Limb (tissue), 2 donors: Measurements from ENCODE around the gene AQP12A.
"Not testable (repeated sequence)": the region's sequence is repeated elsewhere in the genome, so short reads cannot be mapped to it uniquely, and the experiment has no call there.

Source experiments
- DNase-seq, 2 donors: peaks; one replicate each; pipeline ENCODE4 v3.0.0-alpha.2; 2016; ENCODE audit errors: extremely low spot score in 2 of 2

The AQP12A gene

DNA sequence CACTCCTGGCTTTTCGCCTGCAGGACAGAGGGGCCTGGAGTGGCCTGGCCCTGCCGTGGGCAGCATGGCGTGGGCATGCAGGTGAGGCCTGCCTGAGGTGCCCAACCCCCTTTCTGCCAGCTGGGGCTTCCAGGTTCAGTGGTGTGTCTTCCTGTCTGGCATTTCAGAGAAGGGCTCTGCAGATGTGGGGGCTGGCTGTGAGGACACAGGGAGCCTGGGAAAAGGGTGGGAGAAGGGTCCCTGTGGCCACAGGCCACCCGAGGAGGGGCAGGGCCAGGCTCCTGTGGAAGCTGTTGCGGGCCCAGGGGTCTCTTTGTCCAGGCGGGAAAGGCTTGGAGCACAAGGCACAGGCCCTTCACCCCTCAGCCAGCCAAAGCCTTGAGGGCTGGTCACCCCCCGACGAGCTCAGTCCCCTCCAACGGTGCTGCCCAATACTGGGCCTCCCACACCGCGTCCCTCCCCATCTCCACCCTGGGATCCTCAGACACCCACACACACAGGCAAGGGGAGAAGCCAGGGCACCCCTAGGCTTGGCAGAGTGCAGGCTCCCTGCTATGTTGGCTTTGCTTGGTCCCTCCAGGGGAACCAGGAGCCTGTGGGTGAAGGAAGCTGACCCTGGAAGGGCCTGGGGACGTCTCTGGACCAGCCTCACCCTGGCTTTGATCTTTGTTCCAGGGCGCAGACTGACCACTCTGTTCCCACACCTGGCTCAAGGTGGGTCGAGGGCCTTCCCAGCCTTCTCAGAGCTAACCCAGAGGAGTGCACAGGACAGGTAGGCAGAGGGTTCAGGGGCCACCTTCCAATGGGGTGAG lies 3.7 kb upstream of the AQP12A start:
- no peak for DNase-seq

DNA sequence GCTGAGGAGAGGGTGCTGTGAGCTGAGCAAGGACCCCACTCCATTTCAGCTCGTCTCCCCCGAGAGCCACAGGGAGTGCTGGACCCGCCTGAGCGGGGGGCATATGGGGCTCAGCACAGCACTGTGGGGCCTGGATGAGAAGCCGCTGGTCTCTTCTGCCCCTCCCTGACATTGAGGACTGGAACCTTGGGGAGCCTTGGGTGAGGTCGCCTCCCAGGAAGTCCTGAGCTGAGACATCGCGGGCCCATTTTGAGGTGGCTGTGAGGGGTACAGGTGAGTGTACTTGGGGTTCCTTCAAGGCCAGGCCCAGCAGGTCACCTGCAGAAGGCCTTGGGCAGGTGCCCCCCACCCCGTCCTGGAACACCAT lies 3.1 kb upstream of the AQP12A start:
- no peak for DNase-seq

DNA sequence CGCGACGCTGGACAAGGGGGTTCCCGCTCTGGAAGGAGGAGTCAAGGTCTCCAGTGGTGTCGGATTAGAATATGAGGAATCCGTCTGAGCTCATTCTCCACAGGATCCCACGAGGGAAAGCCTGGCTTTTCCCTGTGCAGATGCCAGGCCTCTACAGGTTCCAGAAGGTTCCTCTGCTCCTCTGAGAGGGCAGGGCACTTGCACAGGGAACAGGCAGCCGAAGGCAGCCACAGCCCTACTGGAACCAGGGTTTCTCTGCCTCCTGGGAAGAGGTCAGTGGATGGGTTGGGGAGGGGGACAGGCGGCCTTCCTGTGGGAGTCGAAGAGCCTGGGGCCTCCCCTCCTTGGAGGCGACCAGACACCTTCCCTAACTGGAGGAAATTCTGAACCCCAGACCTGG lies 1.7 kb upstream of the AQP12A start:
- peak in 1 of 2 donors; percentile 12 for DNase-seq

DNA sequence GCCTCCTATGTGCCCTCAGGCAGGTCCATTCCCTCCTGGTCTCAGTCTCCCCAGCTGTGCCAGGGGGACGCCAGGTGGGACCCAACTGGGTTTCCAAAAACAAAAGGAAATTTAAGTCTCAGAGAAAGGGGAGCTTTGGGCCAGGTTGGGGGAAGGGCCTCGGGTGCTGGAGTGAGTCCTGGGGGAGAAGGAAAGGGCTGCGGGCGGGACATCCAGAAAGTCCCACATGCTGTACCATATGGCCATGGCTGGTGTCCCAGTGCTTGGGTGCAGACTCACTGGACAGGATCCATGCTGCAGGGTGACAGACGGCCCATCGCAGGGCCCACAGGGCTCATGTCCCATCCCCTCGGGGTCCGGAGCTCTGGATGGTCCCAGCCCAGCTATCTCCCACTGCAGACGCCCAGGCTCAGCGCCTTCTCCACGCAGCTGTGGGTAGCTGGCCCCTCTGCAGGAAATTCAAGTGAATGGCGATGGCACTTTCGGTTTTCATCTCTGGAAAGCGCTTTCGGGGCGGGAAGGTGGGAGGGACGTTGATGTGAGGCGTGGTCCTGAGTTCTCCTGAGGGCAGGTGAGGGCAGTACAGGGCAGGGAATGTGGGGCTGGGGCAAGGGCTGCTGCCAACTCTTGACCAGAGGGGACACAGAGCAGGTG lies 1.1 kb upstream of the AQP12A start:
- DNase-seq, result peak in 1 of 2 donors; percentile 16

DNA sequence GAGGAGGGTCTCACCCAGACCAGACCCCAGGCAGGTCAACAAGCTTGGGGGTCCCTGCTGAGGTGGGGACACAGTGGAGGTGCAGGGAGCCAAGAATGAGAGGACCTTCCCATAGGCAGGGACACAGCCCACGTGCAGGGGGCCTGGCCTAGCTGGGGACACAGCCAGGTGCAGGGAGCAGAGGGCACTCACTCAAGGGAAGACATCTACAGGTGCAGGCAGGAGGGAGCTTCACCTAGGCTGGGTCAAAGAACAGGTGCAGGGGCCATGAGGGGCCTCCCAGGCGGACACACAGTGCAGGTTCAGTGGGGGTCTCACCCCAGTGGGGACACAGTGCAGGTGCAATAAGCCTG lies 615 bp upstream of the AQP12A start:
- DNase-seq, result not testable (repeated sequence)

DNA sequence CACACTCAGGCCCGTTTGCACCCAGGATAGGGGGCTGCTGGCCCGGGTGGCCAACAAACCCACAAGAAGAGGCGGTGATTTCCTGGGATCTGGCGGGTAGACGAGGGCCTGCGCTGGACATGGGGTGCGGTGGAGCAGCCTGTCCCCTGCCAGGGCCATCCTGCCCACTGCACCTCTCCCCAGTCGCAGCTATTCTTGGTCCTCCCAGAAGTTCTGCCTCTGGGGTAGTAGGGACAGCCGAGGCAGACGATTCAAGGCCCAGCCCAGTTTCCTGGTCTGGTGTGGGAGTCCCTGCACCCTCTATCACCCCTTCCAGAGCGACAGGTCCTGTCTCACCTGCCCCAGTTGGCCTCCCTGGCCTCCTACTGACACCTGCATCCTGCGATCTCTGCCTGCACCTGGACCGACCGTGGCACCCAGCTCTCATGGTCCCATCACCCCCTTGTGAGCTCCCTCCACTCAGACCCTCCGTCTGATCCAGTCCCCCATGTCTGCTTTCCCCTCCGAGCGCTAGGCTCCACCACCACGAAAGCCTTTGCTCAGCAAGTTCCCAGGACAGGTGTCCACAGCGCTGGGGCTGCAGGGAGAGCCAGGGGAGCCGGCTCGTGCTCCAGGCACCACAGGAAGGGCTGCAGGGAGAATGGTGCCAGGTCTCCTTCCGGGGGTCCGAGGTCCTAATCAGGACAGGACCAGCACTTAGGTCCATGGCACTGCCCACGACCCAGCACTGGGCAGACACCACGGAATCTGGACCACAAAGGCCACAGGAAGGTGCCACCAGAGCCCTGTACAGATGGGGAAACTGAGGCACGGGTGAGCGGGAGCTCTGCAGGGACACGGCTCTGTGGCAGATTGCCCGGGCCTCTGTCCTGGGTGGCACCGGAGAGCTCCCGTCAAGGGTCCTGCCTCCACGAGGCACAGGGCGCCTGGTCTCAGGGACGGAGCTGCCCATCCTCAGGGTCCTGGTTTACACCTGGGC lies 1.2 kb downstream of the AQP12A start:
- DNase-seq, result peak in 1 of 2 donors; percentile 4

DNA sequence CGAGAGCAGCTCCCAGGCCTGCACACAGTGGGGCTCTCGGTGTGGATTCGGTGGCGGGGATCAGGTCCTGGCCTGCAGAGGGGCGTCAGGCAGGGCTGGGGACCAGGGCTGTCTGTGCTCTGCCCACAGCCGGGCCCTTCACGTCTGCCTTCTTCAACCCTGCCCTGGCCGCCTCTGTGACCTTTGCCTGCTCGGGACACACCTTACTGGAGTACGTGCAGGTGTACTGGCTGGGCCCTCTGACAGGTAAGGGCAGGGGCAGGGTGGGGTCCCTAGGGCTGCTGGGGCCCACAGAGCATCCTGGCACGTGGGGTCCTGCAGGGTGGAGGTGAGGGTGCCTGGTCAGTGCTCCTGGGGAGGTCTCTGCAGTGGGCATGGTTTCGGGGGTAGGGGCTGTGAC lies 2.6 kb downstream of the AQP12A start:
- DNase-seq, result not testable (repeated sequence)

DNA sequence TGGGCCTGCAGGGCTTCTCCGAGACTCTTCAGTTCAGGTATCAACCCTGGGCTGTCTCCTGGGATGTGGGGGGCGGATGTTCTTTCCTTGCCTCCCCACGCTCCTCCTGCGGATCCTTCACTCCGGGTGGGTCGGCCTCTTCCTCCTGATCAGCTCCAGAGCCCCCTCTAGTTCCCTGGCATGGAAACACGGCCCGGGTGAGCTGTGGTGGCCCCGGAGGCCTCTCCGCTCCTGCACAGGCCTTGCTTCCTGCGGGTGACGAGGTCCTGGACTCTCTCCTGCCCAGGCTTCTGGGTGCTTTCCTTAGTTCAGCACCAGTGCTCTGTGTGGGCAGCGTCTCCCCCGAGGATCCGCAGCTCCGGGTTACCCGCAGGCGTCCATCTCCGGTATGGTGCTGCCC lies 3.9 kb downstream of the AQP12A start:
- DNase-seq, result not testable (repeated sequence)

DNA sequence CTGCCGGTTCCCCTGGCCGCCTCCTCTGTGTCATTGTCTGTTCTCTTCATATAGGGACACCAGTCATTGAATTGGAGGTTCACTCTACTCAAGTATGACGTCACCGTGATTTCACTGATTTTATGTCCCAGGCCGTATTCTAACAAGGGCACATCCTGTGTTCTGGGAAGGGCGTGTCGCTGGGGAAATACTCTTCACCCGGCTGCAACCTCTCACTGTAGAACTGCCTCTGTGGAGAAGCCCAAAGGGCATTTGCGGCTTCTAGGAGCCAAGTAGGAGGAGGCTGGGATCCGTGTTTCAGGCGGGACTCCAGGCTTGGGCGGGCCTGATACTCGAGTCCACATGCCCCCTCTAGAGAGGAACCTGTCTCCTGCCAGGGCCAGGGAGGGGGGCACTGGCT lies 4.8 kb downstream of the AQP12A start:
- DNase-seq, result not testable (repeated sequence)

DNA sequence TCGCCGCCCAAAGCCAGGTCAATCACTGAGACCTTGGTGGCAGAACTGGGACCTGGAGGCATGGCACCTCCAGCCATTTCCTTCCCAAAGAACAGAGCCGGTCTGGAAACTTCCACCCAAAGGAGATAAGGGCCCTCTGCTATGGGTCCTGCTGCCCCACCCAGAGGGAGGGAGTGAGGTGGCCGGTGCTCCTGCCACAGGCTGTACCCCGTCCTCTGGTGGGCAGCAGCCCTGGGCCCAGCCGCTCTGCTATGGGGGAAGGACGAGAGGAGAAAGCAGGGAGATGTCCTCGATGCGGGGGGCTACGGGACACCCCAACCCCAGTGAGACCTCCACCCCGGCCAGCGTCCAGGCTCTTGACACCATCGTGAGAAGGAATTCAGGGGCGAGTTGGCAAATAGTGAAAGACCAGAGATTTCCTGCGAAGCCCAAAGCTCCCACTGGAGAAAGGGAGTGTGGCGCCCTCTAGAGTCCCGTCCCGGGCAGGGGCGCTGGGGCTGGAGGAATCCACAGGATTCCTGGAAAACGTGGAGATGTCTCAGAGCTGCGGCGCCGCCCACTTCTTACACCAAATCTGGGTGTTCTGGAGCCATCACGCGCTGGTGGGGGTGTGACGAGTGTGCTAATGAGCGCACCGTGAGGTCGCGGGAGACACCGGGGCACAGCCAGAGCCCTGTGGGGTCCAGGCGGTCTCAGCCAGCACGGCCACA lies 7.3 kb downstream of the AQP12A start:
- not testable (repeated sequence) for DNase-seq

DNA sequence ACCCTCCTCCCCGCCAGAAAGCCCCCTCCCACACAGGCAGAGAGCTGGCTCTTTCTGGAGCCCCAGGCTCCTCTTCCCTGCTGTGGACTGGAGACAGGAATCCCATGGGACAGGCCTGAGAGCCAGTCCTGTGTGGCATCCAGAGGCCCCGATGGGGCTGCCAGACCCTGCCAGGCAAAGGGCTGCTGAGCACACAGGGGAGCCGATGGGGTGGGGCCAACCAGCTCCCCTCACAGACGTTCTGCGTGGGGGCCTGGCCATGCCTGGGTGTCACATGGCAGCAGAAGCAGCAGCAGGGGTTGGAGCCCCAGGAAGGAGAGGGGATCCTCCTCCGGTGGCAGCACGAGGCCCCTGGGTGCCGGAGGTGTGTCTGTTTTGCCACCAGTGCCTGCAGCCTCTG lies 8.2 kb downstream of the AQP12A start:
- not testable (repeated sequence) for DNase-seq

DNA sequence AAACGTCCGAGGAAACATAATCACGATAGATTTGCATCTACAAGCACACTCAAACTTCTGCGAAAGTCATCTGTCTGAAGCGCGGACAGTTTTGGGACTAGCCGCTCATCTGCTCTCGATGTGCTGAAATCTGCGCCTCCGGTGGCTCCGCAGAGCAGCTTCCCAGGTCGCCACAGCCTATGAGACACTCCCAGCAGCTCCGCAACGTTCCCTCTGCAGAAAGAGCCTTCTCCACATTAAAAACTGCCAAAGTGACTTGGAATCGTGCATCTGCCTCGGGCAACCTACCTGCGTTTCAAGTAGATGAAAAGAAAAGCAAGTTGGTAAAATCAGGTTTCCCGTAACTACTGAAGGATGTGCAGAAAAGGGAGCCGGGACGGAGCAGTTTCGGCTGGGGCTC lies 8.9 kb downstream of the AQP12A start:
- not testable (repeated sequence) for DNase-seq

DNA sequence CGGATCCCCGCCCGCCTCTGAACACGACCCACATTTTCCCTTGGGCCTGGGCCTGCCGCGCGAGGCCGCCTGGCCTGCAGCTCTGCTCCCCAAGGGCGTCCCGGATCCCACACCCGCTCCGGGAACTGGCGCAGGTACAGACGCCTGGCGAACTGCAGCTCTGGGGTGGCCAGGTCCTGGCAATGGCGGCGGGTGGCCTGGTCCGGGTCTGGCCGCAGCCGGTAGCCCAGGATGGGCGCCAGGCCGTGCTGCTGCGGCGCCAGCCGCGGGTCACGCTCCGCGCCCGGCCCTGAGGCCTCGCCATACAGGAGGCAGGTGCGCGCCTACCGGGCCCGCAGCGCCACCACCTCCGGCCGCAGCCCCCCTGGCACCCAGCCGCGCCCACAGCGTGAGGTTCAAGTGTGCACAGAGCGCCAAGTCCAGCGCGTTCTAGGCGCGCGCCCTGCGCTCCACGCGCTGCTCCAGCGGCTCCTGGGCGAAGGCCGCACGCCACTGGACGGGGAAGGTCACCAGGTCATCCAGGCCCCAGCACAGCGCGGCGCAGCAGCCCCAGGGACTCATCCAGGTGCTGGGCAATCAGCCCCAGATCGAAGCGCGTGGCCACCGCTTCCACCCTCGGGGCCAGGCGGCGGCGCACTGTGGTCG lies 9.5 kb downstream of the AQP12A start:
- DNase-seq, result no peak

DNA sequence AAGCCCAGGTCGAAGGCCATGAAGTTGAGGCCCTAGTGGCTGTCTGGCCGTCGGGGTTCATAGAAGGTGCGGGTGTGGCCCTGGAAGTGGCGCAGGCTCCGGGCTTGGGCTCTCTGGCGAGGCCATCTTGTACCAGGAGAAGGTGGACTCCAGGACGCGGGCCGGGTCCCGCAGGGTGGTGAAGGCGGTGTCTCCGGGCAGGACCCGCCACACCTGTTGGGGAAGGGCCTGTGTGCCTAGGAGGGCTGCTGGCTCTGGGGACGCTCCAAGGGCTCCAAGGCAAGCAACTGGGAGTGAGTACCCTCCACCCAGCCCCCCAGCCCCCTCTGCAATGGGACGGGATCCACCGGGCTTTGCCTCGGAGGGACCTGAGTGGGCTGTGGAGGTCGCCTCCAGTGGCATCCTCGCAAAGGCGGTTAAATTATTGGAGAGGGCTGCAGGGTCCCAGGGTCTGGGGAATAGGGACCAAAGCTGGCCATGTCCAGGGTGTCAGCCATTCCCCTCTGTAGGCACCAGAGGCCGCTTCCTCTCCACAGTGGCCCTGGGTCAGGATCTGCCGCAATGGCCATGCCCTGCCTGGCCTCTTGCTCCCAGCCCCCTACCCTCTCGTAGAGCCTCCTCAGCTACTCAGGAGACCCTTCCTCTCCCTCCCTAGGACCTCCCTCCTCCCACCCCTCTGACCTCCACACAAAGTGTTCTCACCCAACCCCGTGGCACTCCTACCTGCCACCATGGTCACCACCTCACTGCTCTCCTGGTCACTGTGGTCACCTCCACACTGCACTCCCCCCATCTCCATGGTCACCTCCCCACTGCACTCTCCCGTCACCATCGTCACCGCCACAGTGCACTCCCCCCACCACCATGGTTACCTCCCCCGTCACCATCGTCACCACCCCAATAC lies 10.3 kb downstream of the AQP12A start:
- DNase-seq, result no peak

DNA sequence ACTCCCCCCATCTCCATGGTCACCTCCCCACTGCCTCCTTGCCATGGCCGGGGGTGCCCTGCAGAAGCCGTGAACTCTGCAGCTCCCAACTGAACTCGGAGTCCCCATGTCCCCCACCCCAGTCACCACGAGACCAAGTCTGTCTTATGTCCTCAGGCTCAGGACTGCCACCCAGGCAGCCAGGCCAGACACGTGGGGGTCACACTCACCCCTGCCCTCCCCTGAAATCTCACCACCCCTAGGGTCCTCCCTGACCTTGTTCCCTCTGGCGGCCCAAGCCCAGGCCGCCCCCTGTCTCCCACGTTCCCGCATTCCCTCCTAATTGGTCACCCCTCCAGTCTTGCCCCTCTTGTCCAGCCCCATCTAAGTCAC lies 11.0 kb downstream of the AQP12A start:
- no peak for DNase-seq

DNA sequence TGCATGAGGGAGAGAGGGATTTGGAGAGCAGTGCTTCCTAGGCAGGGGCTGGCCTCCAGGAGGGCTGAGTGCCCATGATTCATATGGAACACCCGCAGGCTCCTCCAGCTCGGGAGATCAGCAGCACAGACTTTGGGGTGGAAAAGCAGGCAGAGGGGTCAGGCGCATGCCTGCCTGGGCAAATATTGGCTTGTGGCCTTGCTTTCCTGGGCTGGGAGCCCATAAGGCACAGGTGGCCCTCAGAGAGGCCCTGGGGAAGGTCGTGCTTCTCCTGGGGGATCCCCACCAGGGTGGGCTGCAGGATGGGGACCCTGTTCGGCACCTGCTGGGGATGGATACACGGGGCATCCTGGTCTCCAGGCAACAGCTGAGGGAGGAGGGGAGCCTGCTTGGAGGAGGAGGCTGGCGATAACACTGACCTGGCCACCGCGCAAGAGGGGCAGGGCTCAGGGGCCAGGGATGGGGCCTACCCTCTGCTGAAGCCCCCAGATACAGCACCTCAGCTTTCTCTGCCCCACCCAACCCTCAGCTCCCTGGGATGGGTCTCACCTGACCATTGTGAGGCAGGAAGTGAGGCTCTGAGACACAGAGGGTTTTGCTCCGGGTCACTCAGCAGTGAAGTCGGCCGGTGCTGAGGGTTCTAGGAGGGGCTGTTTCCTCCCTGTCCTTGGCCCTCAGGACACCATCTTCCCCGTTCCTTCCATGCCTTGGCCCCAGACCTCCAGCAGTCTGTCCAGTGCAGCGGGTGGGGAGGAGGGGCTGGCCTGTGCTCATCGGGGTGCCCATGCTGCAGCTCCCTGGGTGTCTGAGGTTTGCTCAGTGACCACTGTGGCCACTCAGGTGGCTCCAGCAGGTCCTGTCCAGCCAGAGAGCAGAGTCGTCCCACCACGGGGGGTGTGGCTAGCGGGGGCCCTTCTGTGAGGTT lies 12.0 kb downstream of the AQP12A start:
- no peak for DNase-seq

DNA sequence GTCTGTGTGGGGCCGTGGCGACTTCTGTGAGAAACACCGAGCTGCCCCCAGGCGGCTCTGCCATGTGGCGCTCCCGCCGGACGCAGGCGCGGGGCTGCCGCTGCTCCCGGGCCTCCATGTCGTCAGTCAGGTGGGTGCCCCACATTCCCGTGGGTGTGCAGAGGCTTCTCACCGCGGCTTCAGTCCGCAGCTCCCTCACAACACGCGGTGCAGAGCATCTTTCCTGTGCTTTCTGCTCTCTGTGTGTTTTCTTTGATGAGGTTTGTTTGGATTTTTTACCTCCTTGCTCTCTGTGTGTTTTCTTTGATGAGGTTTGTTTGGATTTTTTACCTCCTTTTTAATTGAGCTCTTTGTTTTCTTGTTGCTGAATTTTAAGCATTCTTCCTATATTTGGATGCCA lies 13.0 kb downstream of the AQP12A start:
- no peak for DNase-seq

DNA sequence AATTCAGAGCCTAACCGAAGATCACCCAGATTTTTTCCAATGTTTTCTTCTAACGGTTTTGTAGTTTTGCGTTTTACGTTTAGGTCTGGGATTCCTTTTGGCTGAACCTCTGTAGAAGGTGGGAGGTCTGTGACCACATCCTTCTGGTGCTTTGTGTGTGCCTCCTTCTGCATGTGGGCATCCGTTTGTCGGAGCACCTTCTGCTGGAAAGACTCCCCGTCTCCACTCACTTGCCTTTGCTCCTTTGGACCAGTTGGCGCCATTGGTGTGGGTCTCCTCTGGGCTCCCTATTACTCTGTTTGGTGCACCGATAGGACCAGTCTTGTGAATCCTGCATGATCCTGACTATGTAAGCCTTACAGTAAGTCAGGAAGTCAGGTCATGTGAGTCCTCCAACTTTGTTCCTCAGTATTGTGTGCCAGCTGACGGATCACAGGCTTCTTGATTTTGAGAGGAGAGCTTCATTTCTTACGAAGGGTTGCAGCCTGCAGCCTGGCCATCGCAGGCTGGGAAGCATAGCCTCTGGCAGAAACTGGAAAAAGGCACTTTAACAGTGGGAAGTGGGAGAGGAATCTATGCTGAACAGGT lies 13.6 kb downstream of the AQP12A start:
- DNase-seq, result no peak
